BLaER1 treated with 17β-estradiol and CSF1 and Interleukin-3, amounts not matched to agents 10 nM and 100 nM (cell line): ENCODE data around the gene CNBP.

Source experiments
- H3K27ac ChIP-seq, 11 experiments: shearing (Covaris generic); formaldehyde crosslinking; 2 replicates each; pipeline ENCODE4 v1.8.1; 2022
- H3K27me3 ChIP-seq, 11 experiments: shearing (Covaris generic); formaldehyde crosslinking; 2 replicates each; pipeline ENCODE4 v1.8.1; 2022
- H3K36me3 ChIP-seq, 11 experiments: shearing (Covaris generic); formaldehyde crosslinking; 2 replicates each; pipeline ENCODE4 v1.8.1; 2022
- H3K4me1 ChIP-seq, 10 experiments: shearing (Covaris generic); formaldehyde crosslinking; 2 replicates each; pipeline ENCODE4 v1.8.1; 2022
- H3K4me2 ChIP-seq, 11 experiments: shearing (Covaris generic); formaldehyde crosslinking; 2 replicates each; pipeline ENCODE4 v1.8.1; 2022
- H3K4me3 ChIP-seq, 10 experiments: shearing (Covaris generic); formaldehyde crosslinking; 2 replicates each; pipeline ENCODE4 v1.8.1; 2022
- H3K9ac ChIP-seq, 11 experiments: shearing (Covaris generic); formaldehyde crosslinking; 2 replicates each; pipeline ENCODE4 v1.8.1; 2022
- H3K9me3 ChIP-seq, 11 experiments: shearing (Covaris generic); formaldehyde crosslinking; replicated peaks in 1 of 11; 2 replicates each; pipeline ENCODE4 v1.8.1; 2022
- H4K20me1 ChIP-seq, 11 experiments: shearing (Covaris generic); formaldehyde crosslinking; 2 replicates each; pipeline ENCODE4 v1.8.1; 2022
- Cebpa-rat ChIP-seq, 11 experiments: shearing (Covaris generic); IDR thresholded peaks; 2 replicates each; pipeline ENCODE4 v1.8.1; 2022

The CNBP gene

GRCh38 chr3:129131465-129132088 lies 52.1 kb downstream of the CNBP start:
- no peak overlapping the region for H3K4me2 ChIP-seq
- no peaks in the 10 kb centered on the region for H3K9me3 ChIP-seq
- no peak overlapping the region for H3K9ac ChIP-seq
- no peak for TF ChIP-seq Cebpa-rat (IDR thresholded peaks at IDR 0.05)
- H3K36me3 ChIP-seq = peaks cover 80 to 91% (median 89%) of the 10 kb centered on the region in 11 experiments
- peaks cover 21 to 26% (median 24%) of the 10 kb centered on the region in 10 experiments for H3K4me1 ChIP-seq
- H3K27me3 ChIP-seq = peaks cover 0 to 5% (median 0%) of the 10 kb centered on the region in 11 experiments; a peak in 3 of 22 replicates
- H3K4me3 ChIP-seq = no peak overlapping the region
- H4K20me1 ChIP-seq = peaks cover 19 to 83% (median 43%) of the 10 kb centered on the region in 11 experiments; a peak in 20 of 22 replicates
- no peak overlapping the region for H3K27ac ChIP-seq

- peaks cover 29 to 37% (median 34%) of the 10 kb centered on the region in 10 experiments for H3K4me1 ChIP-seq
- H4K20me1 ChIP-seq = peaks cover 24 to 95% (median 52%) of the 10 kb centered on the region in 11 experiments; a peak in 20 of 22 replicates
- no peak overlapping the region for H3K9ac ChIP-seq
- H3K4me2 ChIP-seq = no peak overlapping the region
- H3K4me3 ChIP-seq = no peak overlapping the region
- H3K9me3 ChIP-seq = no peaks in the 10 kb centered on the region
- H3K27ac ChIP-seq = no peak overlapping the region
- H3K27me3 ChIP-seq = peaks cover 0 to 17% (median 0%) of the 10 kb centered on the region in 11 experiments; a peak in 5 of 22 replicates
- TF ChIP-seq Cebpa-rat (IDR thresholded peaks at IDR 0.05) = no peak
- H3K36me3 ChIP-seq = peaks cover 68 to 84% (median 77%) of the 10 kb centered on the region in 11 experiments
These were observed 53.3 kb downstream of the CNBP start for GRCh38 chr3:129130291-129130813.

GRCh38 chr3:129128357-129129155 lies 55.1 kb downstream of the CNBP start:
- TF ChIP-seq Cebpa-rat (IDR thresholded peaks at IDR 0.05) = no peak
- peak overlapping the region in 10 of 11 experiments; percentile 27 to 62 (median 54); a peak in 15 of 22 replicates for H3K9ac ChIP-seq
- H4K20me1 ChIP-seq = peaks cover 24 to 89% (median 48%) of the 10 kb centered on the region in 11 experiments; a peak in 20 of 22 replicates
- H3K27ac ChIP-seq = peak overlapping the region in 1 of 11 experiments; percentile 48; a peak in 1 of 22 replicates
- H3K27me3 ChIP-seq = peaks cover 0 to 22% (median 0%) of the 10 kb centered on the region in 11 experiments; a peak in 5 of 22 replicates
- H3K4me2 ChIP-seq = peak overlapping the region; percentile 72 to 93 (median 89)
- H3K4me1 ChIP-seq = peaks cover 32 to 55% (median 51%) of the 10 kb centered on the region in 10 experiments
- H3K9me3 ChIP-seq = no peaks in the 10 kb centered on the region
- peak overlapping the region in 1 of 10 experiments; percentile 15; a peak in 3 of 20 replicates for H3K4me3 ChIP-seq
- peaks cover 50 to 67% (median 60%) of the 10 kb centered on the region in 11 experiments for H3K36me3 ChIP-seq

GRCh38 chr3:129126726-129127280 lies 56.9 kb downstream of the CNBP start:
- H3K27ac ChIP-seq = peak overlapping the region in 7 of 11 experiments; percentile 16 to 59 (median 38); a peak in 9 of 22 replicates
- H3K36me3 ChIP-seq = peaks cover 32 to 49% (median 42%) of the 10 kb centered on the region in 11 experiments
- TF ChIP-seq Cebpa-rat (IDR thresholded peaks at IDR 0.05) = no peak
- peaks cover 47 to 71% (median 67%) of the 10 kb centered on the region in 10 experiments for H3K4me1 ChIP-seq
- H3K9me3 ChIP-seq = no peaks in the 10 kb centered on the region
- peaks cover 0 to 22% (median 0%) of the 10 kb centered on the region in 11 experiments; a peak in 5 of 22 replicates for H3K27me3 ChIP-seq
- peak overlapping the region; percentile 14 to 62 (median 45); a peak in 16 of 22 replicates for H3K9ac ChIP-seq
- peak overlapping the region; percentile 72 to 93 (median 89) for H3K4me2 ChIP-seq
- H3K4me3 ChIP-seq = peak overlapping the region in 3 of 10 experiments; percentile 16 to 30 (median 29); a peak in 3 of 20 replicates
- peaks cover 31 to 91% (median 57%) of the 10 kb centered on the region in 11 experiments; a peak in 21 of 22 replicates for H4K20me1 ChIP-seq

GRCh38 chr3:129123314-129124060 lies 60.2 kb downstream of the CNBP start:
- peaks cover 53 to 80% (median 74%) of the 10 kb centered on the region in 10 experiments for H3K4me1 ChIP-seq
- peaks cover 31 to 73% (median 46%) of the 10 kb centered on the region in 11 experiments; a peak in 21 of 22 replicates for H4K20me1 ChIP-seq
- no peaks in the 10 kb centered on the region for H3K9me3 ChIP-seq
- peak overlapping the region in 8 of 11 experiments; percentile 3 to 55 (median 22); a peak in 8 of 22 replicates for H3K9ac ChIP-seq
- peaks cover 0 to 22% (median 0%) of the 10 kb centered on the region in 11 experiments; a peak in 5 of 22 replicates for H3K27me3 ChIP-seq
- TF ChIP-seq Cebpa-rat (IDR thresholded peaks at IDR 0.05) = peak in 9 of 11 experiments; percentile 67 to 90 (median 82); a peak in 17 of 22 replicates
- H3K27ac ChIP-seq = peak overlapping the region in 8 of 11 experiments; percentile 32 to 65 (median 50); a peak in 15 of 22 replicates
- peak overlapping the region; percentile 44 to 91 (median 82) for H3K4me2 ChIP-seq
- H3K36me3 ChIP-seq = peaks cover 0 to 22% (median 14%) of the 10 kb centered on the region in 11 experiments; a peak in 21 of 22 replicates
- H3K4me3 ChIP-seq = peak overlapping the region in 1 of 10 experiments; percentile 16; a peak in 1 of 20 replicates

GRCh38 chr3:129122412-129123011 lies 61.2 kb downstream of the CNBP start:
- peak overlapping the region; percentile 44 to 91 (median 82) for H3K4me2 ChIP-seq

More at GRCh38 chr3:129122412-129123011, 61.2 kb downstream of the CNBP start:
- Histone ChIP-seq H3K4me3 (peak overlapping the region in 4 of 10 experiments; percentile 16 to 91 (median 48); a peak in 2 of 20 replicates), H3K27me3 (peaks cover 0 to 22% (median 0%) of the 10 kb centered on the region in 11 experiments; a peak in 5 of 22 replicates), H3K9ac (peak overlapping the region in 6 of 11 experiments; percentile 3 to 55 (median 30); a peak in 6 of 22 replicates), H3K4me1 (peaks cover 53 to 80% (median 74%) of the 10 kb centered on the region in 10 experiments), H3K27ac (peak overlapping the region in 8 of 11 experiments; percentile 32 to 99 (median 55); a peak in 11 of 22 replicates), H3K36me3 (peaks cover 6 to 25% (median 16%) of the 10 kb centered on the region in 11 experiments; a peak in 19 of 22 replicates), H4K20me1 (peaks cover 21 to 72% (median 36%) of the 10 kb centered on the region in 11 experiments; a peak in 21 of 22 replicates), H3K9me3 (no peaks in the 10 kb centered on the region)
- no peak for TF ChIP-seq Cebpa-rat (IDR thresholded peaks at IDR 0.05)
